Lower leg skin (tissue), 4 donors: Measurements from ENCODE around the gene BCL2L12. TPM values are rescaled to one million over a fixed set of nuclear protein-coding genes. Genes with fewer than 3 reads are reported as not detected.
"Not testable (repeated sequence)": the region's sequence is repeated elsewhere in the genome, so short reads cannot be mapped to it uniquely, and the experiment has no call there.

Source experiments
- DNase-seq, 2 donors: peaks; one replicate each; pipeline ENCODE4 v3.0.0-alpha.2; 2019; ENCODE audit warnings: low spot score in 2 of 2
- H3K4me3 ChIP-seq: fragments of 200-600 bp; sonication (generic); 2 replicates; pipeline ENCODE4 v1.5.1; 2017; ENCODE audit warnings: mild to moderate bottlenecking, low read depth; ENCODE audit not compliant: poor library complexity, severe bottlenecking
- POLR2A ChIP-seq, 2 donors: fragments of 450-650 bp; IDR thresholded peaks; one replicate each; pipeline ENCODE4 v1.6.1; 2016 to 2017; ENCODE audit warnings: antibody characterized with exemption in 2 of 2, mild to moderate bottlenecking in 1 of 2, moderate library complexity in 1 of 2
- WGBS, 2 donors: methylation state at CpG; one replicate each; pipeline ENCODE4 v1.1.5; 2018; 5-methylcytosine and 5-hydroxymethylcytosine counted together
- intact Hi-C: fragments of 100-400 bp; cut with DNase I; formaldehyde crosslinking; loops from one replicate; pipeline ENCODE4 v1.15.0; 2023; ENCODE audit warnings: low total_unique reads
- total RNA-seq, 4 donors: library from RNA; depleted of rRNA; stranded (reverse); fragments of >200 nt; gene quantifications; one replicate each; pipeline ENCODE4 v1.1.0, GENCODE V29; 2016
- TF ChIP-seq, protein P1 (sequence below), 3 donors: fragments of 450-650 bp; IDR thresholded peaks; one replicate each; pipeline ENCODE4 v1.5.1; 2016; ENCODE audit warnings: antibody characterized with exemption in 3 of 3, mild to moderate bottlenecking in 3 of 3, moderate library complexity in 2 of 3

Gene BCL2L12, protein sequence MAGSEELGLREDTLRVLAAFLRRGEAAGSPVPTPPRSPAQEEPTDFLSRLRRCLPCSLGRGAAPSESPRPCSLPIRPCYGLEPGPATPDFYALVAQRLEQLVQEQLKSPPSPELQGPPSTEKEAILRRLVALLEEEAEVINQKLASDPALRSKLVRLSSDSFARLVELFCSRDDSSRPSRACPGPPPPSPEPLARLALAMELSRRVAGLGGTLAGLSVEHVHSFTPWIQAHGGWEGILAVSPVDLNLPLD
- 1 to 10 TPM; 6.1 to 9.2 (median 6.6) TPM for total RNA-seq

DNA sequence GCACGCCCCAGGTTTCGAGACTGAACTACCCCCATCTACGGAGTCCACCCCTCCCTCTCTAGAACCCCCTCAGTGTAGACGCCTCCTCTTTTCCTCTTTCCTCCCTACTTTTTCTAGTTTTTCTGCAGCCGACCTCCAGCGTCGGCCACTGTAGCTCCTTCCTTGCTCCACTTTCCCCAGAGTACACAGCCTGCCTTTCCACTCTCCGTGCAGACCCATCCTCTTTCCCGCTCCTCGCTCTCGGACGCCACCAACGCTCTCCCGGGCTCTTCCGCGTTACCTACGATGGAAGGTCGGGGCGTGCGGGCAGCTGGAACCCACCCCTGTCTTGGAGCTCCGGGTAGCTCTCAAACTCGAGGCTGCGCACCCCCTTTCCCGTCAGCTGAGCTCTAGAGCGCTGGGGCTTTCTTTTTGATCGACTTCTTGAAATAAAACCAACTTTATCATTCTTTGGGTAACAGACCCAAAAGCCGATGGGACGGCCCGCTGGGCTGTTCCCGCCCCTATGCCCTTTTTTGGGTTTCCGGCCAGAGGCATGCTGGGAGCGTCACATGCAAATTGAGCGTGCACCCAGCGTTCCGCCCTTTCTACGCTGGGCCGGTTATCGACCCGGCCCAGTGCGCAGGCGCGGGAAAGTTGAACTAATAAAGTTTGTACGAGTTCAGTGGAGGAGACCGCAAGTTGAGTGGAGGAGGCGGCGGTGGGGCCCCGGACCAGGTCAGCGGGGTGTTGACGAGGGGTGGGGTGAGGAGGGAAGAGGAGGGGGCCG, at the start of gene BCL2L12, which contains the start of gene IRF3:
Gene BCL2L12 (plus strand): TSS at position 583 of the 769 bp plus-strand sequence. CDS start 760 bp downstream, outside the sequence.
Gene IRF3 (minus strand): TSS at position 507 of the 769 bp plus-strand sequence. CDS start 1,019 bp downstream, outside the sequence.
- peak; percentile 98 to 100 for DNase-seq
- peak in 1 of 2 donors; percentile 62 for TF ChIP-seq POLR2A (IDR thresholded peaks at IDR 0.05)
- TF ChIP-seq, protein P1, sequence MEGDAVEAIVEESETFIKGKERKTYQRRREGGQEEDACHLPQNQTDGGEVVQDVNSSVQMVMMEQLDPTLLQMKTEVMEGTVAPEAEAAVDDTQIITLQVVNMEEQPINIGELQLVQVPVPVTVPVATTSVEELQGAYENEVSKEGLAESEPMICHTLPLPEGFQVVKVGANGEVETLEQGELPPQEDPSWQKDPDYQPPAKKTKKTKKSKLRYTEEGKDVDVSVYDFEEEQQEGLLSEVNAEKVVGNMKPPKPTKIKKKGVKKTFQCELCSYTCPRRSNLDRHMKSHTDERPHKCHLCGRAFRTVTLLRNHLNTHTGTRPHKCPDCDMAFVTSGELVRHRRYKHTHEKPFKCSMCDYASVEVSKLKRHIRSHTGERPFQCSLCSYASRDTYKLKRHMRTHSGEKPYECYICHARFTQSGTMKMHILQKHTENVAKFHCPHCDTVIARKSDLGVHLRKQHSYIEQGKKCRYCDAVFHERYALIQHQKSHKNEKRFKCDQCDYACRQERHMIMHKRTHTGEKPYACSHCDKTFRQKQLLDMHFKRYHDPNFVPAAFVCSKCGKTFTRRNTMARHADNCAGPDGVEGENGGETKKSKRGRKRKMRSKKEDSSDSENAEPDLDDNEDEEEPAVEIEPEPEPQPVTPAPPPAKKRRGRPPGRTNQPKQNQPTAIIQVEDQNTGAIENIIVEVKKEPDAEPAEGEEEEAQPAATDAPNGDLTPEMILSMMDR (IDR thresholded peaks at IDR 0.05) = no peak
- intact Hi-C loops = loop anchor here (10.0 kb wide), 1 partner anchor 91 kb away; no protein-coding TSS in a partner anchor
- H3K4me3 ChIP-seq = peak within 1 kb of the TSS; percentile 55
- WGBS, 2 donors = 0% methylated on average over 50 of the region's 50 CpGs

DNA sequence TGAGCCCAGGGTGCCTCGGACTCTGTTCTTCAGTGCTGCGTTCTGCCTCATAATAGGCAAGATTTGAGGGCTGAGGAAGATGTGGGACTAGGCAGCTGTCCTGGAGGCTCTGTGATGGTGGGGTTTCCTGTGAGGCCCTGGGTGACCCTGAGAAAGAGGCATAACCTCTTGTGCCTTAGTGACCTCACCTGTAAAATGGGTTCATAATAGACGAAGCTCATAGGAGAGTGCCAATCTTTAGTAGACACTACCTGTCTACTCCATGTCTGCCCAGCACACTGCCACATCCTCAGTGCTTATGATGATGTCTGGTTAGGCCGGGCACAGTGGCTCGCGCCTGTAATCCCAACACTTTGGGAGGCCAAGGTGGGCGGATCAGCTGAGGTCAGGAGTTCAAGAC, 49.2 kb upstream of the BCL2L12 start:
- TF ChIP-seq, protein P1 (IDR thresholded peaks at IDR 0.05) = no peak
- no peak for TF ChIP-seq POLR2A (IDR thresholded peaks at IDR 0.05)
- no peak overlapping the region for H3K4me3 ChIP-seq
- no peak for DNase-seq
- intact Hi-C loops = no loop called here
- 98 to 100% methylated on average over 6 to 7 of the region's 7 CpGs for WGBS, 2 donors

DNA sequence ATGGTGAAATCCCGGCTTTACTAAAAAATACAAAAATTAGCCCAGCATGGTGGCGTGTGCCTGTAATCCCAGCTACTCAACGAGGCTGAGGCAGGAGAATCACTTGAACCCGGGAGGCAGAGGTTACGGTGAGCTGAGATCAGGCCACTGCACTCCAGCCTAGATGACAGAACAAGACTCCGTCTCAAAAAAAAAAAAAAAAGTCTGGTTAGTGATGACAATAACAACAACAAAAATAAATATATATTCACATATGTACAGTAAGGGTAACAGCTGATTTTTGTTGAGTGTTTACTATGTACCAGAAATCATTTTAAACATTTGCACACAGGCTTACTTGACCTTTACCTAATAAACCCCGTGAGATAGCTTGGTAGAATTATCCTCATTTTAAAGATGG, 48.8 kb upstream of the BCL2L12 start:
- WGBS, 2 donors = 93 to 98% methylated on average over 7 of the region's 7 CpGs
- TF ChIP-seq POLR2A (IDR thresholded peaks at IDR 0.05) = no peak
- TF ChIP-seq, protein P1 (IDR thresholded peaks at IDR 0.05) = no peak
- intact Hi-C loops = no loop called here
- no peak for DNase-seq
- H3K4me3 ChIP-seq = no peak overlapping the region

DNA sequence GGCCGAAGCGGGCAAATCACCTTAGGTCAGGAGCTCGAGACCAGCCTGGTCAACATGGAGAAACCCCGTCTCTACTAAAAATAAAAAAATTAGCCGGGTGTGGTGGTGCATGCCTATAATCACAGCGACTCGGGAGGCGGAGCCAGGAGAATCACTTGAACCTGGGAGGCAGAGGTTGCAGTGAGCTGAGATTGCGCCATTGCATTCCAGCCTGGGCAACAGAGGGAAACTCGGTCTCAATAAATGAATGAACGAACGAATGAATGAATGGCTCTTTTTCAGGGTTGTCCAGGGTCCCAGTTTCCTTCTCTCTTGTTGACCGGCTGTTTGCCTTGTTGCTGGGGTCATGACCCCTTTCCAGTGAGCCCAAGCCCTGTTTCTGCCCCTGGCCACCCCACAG, 47.9 kb upstream of the BCL2L12 start:
- DNase-seq, intact Hi-C loops, H3K4me3 ChIP-seq: not testable (repeated sequence)
- 91% methylated on average over 13 of the region's 13 CpGs for WGBS, 2 donors

DNA sequence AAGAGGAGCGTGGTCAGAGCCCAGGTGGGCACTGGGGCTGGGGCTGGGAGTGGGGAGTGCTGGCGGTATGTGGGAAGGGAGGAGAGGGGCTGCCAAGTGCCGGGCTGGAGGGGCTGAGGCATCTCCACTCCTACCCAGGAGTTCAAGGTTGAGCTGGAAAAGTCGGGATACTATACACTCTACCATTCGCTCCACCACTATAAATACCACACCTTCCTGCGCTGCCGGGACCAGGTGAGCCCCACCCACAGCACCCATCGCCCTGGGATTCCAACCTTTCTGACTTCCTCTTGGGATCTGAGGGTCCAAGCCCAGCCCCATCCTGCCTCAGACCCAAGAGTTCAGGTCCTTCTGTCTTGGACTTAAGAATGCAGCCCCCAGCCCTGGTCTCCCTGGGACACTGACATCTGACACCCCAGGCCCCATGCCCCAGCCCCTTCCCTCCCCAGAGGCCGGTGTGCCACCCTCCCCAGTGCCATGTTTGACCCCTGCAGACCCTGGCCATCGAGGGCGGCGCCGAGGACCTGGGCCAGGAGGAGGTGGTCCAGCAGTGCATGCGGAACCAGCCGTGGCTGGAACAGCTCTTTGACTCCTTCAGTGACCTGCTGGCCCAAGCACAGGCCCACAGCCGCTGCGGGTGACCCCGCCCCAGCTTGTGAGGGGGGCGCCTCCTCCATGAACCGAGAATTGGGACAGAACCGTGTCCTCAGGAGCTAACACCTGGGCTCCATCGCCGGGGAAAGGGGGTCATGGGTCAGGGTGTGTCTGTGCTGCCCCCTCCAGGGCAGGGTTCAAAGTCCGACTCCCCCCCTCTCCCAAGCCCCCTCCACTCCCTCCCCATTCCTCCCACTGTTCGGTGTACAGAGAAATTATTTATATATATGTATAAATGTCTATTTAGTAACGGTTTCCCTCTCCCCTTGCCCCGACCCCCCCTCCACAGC, 40.5 kb upstream of the BCL2L12 start:
- 82 to 89% methylated on average over 26 to 27 of the region's 27 CpGs for WGBS, 2 donors
- no peak overlapping the region for H3K4me3 ChIP-seq
- no peak for TF ChIP-seq POLR2A (IDR thresholded peaks at IDR 0.05)
- TF ChIP-seq, protein P1 (IDR thresholded peaks at IDR 0.05) = no peak
- intact Hi-C loops = no loop called here
- DNase-seq = no peak
